DMS153 treated with DMSO at 0.1 percent for 48 hours (cell line): ENCODE data around the gene COX8A.

Experiments used
- DNase-seq: peaks from one replicate; lab custom pipeline; 2025; ENCODE audit not compliant: unreplicated experiment; lab: John Stamatoyannopoulos, UW

COX8A gene

DNA sequence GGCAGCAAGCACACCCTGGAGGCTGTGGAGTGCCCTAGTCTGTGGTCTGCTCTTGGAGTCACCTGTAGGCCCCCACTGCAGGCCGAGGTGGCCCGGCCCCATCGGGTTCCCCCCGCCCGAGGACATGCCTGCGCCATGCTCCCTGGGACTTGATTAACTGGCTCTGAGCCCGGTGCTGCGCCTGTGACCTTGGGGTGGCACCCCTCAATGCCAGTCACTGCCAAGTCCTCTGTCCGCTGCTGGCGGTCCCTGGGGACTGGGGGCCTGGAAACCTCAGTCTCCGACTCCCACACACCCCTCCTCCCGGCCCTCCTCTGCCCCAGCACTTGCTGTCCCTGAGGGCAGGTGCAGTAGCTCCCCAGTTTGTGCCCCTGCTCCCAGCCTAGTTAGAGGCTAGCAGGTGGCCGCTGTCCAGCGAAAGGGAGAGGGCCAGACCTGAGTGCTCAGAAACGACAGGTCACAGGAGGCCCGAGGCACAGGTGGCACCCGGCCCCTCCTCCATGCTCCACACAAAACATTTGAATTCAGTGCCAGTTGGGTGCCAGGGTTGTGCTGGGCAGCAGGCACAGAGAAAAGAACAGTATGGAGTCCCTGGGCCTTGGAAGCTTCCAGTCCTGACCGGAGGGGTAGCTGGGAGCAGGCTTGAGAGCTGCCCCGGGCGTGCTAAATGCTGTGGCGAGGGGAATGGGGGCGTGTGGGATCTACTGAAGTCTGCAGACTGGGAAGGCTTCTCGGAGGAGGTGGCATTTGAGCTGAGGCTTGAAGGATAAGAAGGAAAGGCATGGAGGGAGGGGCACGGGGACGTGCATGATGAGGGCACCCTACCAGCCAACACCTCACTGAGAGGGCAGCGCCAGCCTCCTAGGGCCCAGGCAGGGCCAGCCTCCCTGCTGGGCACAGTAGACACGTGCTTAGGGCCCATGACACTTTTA, 45.0 kb downstream of the COX8A start:
- DNase-seq, result no peak

DNA sequence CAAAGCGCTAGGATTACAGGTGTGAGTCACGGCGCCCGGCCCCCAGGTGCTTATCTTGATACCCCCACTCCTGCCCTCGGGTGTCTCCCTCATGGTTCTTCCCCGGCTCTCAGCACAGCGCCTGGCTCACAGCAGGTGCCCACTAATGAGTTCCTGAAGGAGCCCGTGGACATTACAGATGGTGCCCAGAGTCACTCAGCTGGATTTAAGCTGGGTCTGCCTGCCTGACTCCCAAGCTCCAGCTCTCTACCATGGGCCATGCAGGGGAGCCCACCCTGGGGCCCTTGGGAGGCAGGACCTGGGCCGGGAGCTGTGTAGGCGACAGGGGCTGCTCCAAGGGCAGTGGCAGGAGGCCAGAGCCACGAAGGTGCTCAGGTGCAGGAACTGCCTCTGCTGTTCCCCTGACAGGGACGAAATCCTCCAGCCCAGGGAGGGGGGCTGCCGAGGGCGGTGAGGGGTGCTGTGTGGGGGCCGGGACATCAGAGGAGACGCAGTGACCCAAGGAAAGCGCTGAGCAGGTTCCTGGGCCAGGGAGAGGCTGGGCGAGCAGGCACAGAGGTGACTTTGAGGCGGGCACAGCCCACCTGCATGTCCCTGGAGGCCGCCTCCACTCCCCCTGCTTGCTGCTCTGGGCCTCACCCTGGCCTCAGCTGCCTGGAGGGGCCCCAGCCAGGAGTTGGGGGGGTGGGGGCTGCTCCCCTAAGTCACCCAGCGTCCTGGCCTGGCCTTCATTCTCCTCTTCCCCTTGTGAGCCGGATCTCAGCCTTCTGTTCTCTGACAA, 46.7 kb downstream of the COX8A start:
- no peak for DNase-seq

DNA sequence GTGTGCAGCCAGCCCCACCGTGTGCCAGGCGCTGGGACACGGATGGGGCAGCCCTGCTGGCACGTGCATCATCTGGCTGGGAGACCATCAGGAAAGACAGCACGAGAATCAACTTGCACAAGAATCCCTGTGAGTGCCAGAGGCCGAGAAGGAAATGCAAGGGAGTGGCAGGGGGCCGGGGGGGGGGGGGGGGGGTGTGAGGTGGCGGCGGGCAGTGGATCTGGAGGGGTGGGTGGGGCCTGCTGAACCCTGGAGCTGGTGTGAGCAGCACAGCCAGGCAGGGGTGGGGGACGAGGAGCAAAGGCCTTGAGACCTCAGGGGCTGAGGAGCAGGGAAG, 47.3 kb downstream of the COX8A start:
- no peak for DNase-seq

DNA sequence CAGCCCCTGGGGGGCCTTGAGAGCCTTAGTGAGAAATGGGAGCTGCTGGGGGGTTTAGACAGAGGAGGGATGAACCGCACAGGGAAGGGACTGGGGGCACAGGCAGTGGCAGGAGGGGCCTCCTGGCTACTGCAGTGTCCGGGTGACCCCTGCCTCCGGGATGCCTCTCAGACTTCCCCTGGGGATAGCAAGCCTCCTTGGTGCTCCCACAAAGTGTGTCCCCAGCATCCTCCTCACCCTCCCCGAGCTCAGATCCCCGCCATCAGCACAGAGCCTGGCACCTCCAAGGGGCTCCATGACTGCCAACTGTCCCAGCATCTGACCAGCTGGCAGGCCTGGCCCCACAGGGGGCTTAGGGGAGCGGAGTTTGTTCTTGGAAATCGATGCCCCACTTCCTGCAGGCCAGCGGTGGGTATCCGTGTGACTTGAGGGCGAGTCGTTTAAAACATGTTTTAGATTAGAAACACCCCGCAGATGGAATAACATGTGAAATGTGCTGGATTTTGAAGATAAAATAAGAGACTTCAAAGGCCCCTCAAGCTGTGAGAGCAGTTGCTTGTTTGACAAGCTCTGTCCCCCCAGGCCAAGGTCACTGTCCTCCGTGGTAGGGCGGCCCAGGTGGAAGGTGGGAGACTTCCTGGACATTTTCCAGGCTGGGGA, 47.8 kb downstream of the COX8A start:
- no peak for DNase-seq

DNA sequence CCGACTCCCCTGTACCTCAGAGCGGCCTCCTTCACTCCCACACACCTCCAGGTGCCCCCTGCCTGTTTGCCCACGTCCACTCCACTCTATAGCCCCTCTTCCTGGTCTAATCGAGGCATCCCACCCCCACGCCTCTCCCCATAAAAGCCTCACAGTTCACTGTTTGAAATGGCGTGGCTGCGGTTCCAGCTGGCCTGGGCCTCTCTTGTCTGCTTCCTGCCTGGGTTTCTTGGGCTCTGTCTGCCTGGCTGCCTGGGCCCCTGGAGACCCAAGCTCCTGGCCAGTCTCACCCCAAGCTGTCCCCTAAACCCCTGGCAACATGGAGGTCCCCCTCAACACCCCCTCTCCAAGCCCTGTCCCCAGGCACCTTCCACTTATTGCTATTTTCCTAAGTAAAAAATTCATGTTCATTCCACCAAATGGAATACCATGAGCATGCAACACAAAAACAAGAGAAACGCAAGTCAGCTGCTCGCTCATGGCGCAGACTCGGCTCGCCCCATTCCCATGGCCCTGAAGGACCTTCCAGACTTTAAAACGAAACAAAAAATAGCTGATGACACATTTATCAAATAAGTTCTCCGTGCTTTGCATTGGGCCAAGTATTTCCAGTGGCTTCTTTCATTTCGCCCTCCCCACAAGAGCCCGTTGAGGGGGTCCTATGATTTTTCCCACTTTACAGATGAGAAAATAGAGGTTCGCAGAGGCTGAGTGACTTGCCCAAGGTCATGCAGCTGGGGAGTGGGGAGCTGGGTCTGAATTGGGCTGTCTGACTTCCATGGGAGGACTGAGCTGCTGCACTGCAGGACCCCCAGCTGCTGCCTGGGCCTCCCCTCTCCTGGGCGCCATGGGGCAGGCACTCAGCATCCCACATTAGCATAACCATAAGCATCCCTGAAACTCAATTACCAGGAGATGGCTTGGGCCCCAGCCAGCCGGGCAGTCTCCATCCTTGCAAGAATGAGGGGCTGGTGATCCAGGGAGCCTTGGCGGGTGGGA, 49.6 kb downstream of the COX8A start:
- DNase-seq, result no peak

DNA sequence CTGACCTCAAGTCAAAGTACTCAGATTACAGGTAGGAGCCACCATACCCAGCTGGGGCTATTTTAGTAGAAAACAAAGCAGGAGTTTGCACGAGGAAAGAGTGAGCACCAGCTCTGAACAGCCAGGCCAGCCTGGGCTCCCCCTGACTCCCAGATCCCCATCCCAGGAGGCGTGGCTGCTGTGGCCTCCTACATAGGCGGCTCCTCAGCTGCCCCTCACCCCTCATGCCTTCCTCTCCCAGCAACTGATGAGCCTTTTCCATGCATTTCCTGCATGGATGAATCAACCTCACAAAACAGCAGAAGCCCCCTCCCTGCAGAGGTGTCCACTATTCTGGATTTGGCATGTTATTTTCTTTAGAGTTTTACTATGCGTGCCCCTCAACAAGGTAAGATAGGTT, 50.8 kb downstream of the COX8A start:
- DNase-seq, result no peak
